ENCODE measurements around the gene PROM2.
"Not testable (repeated sequence)": the region's sequence is repeated elsewhere in the genome, so short reads cannot be mapped to it uniquely, and the experiment has no call there.

Gene PROM2

GRCh38 chr2:95238131-95238530 lies 36.1 kb upstream of the PROM2 start:
- no peak for TF ChIP-seq CTCF (IDR thresholded peaks at IDR 0.05; ENCODE audit: low read depth, low read length)
- H3K4me3 ChIP-seq (ENCODE audit: low read depth, low read length): no peak overlapping the region

- H3K4me3 ChIP-seq (ENCODE audit: low read depth, low read length): no peak overlapping the region
- TF ChIP-seq CTCF (IDR thresholded peaks at IDR 0.05; ENCODE audit: low read depth, low read length): no peak
These were observed 34.2 kb upstream of the PROM2 start for GRCh38 chr2:95240091-95240490.

DNA sequence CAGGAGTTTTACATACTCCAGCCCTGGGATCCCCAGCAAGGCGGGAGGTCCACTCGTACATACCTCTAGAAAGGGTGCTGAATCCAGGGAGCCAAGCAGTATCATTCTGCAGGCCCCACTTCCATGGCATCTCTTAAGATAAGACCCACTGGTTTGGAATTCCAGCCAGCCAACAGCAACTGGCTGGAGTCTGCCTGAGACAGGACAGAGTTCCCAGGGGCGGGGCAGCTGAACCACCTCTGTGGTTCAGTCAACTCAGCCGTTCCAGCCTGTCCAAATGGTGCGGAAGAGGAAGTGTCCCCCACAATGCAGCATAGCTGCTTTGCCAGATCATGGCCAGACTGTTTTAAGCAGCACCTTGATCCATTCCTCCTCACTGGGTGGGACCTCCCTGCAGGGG lies 33.7 kb upstream of the PROM2 start:
- no peak overlapping the region for H3K4me3 ChIP-seq (ENCODE audit: low read depth, low read length)
- TF ChIP-seq CTCF (IDR thresholded peaks at IDR 0.05; ENCODE audit: low read depth, low read length): no peak

- H3K4me3 ChIP-seq (ENCODE audit: low read depth, low read length): not testable (repeated sequence)
These were observed 32.2 kb upstream of the PROM2 start for GRCh38 chr2:95242084-95242483.

DNA sequence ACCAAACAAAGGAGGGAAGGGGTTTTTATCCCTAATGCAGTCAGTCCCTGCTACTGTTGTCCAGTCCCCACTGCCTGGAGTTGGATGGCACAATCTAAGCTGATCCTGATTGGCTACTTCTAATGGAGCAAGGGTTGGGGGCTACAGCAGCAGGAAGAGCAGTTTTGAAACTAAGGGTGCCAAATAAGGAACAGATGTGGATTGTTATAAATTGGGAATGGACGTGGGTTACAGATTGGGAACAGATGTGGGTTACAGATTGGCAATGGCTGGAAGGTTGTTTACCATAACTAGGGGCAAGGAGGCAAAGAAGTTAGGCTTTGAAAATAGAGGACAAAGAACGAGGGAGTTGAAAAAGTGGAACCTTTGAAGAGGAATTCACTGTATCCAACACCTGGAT lies 16.0 kb upstream of the PROM2 start:
- no peak overlapping the region for H3K4me3 ChIP-seq (ENCODE audit: low read depth, low read length)
- no peak for TF ChIP-seq CTCF (IDR thresholded peaks at IDR 0.05; ENCODE audit: low read depth, low read length)

GRCh38 chr2:95260028-95261023 lies 13.9 kb upstream of the PROM2 start:
- H3K4me3 ChIP-seq (ENCODE audit: low read depth, low read length): no peak overlapping the region
- no peak for TF ChIP-seq CTCF (IDR thresholded peaks at IDR 0.05; ENCODE audit: low read depth, low read length)

DNA sequence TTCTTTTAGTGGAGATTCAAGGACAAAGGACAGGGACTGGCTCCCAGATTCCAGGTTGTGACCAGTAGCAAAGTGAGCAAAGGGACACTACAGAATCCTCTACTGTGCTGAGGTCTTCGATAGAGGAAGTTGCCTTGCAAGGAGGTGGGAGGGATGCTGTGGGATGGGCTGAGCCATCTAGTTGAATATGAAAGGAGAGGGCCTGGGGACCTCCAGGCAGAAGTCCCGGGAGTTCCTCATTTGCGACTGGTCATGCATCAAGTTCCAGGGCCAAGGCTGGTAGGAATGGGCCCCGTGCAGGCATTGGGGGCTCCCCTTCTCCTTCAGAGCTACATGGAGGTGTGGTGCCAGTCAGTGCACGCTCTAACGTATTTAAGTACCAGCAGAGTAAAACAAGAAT lies 12.6 kb upstream of the PROM2 start:
- H3K4me3 ChIP-seq (ENCODE audit: low read depth, low read length): no peak overlapping the region
- no peak for TF ChIP-seq CTCF (IDR thresholded peaks at IDR 0.05; ENCODE audit: low read depth, low read length)
